ENCODE data around the gene EPB41. TPM values are rescaled to one million over a fixed set of nuclear protein-coding genes. Genes with fewer than 3 reads are reported as not detected.

Gene EPB41
- total and polyA plus RNA-seq, 2 of the 8 experiments (the other 6 are each of a cell fraction or from before 2014, with no cell fraction given), result 36.7 to 109 TPM

- Histone ChIP-seq H3K36me3 (ENCODE audit: control insufficient read depth in 2 of 4, insufficient read depth in 4 of 4, low read length in 3 of 4) (peaks cover 0 to 12% (median 0%) of the 10 kb centered on the region in 4 experiments; a peak in 1 of 8 replicates), H2AK5ac (ENCODE audit: low read depth, low read length) (no peak overlapping the region), H2BK20ac (ENCODE audit: low read length) (no peak overlapping the region), H2BK12ac (ENCODE audit: low read depth, low read length) (no peak overlapping the region), H3K9ac (replicated peaks in 1 of 4; ENCODE audit: extremely low read depth in 1 of 4, low read depth in 3 of 4, low read length in 3 of 4) (no peak overlapping the region), H4K5ac (ENCODE audit: insufficient read length, low read depth, low read length) (no peak overlapping the region), H3K79me2 (ENCODE audit: control insufficient read depth in 1 of 2, insufficient read depth in 2 of 2, low read length in 2 of 2) (no peaks in the 10 kb centered on the region), H3K14ac (ENCODE audit: insufficient read length) (no peak overlapping the region), H4K91ac (replicated peaks; ENCODE audit: insufficient read length, low read length) (no peak overlapping the region), H2AFZ (ENCODE audit: low read length) (no peak overlapping the region), H3K4me1 (replicated peaks in 1 of 4; ENCODE audit: control insufficient read depth in 3 of 4, insufficient read depth in 4 of 4, low read length in 3 of 4) (no peaks in the 10 kb centered on the region; a peak in 1 of 7 replicates), H3K79me1 (ENCODE audit: low read depth, low read length) (no peaks in the 10 kb centered on the region), H2BK15ac (ENCODE audit: low read length) (no peak overlapping the region), H4K8ac (ENCODE audit: extremely low read depth, insufficient read depth, low read length) (no peak overlapping the region), H2BK120ac (replicated peaks; ENCODE audit: low read depth, low read length) (no peak overlapping the region), H3K4me2 (ENCODE audit: insufficient read depth in 1 of 2, low read depth in 2 of 2, low read length in 2 of 2) (no peak overlapping the region), H3K27ac (ENCODE audit: low read depth, low read length) (no peak overlapping the region), H3K9me3 (ENCODE audit: insufficient read depth in 2 of 2, low read depth in 1 of 2, low read length in 1 of 2) (no peaks in the 10 kb centered on the region), H3K23me2 (ENCODE audit: low read depth, low read length) (no peaks in the 10 kb centered on the region), H4K20me1 (replicated peaks in 1 of 2; ENCODE audit: control insufficient read depth in 1 of 2, insufficient read depth in 2 of 2, low read length in 2 of 2) (peaks cover 0 to 2% of the 10 kb centered on the region in 2 experiments), H3K56ac (replicated peaks; ENCODE audit: insufficient read length, low read depth, low read length) (no peak overlapping the region), H3K23ac (ENCODE audit: insufficient read length) (no peak overlapping the region), H3K4ac (replicated peaks; ENCODE audit: insufficient read length, low read depth, low read length) (no peak overlapping the region), H3K18ac (ENCODE audit: extremely low read depth, low read length) (no peak overlapping the region), H3K4me3 (ENCODE audit: extremely low read depth in 1 of 4, insufficient read depth in 2 of 4, low read depth in 3 of 4, low read length in 4 of 4) (no peak overlapping the region), H3K27me3 (replicated peaks in 1 of 4; ENCODE audit: control insufficient read depth in 3 of 4, extremely low read depth in 1 of 4, insufficient read depth in 3 of 4, low read length in 3 of 4) (no peaks in the 10 kb centered on the region), H2BK5ac (ENCODE audit: low read depth, low read length) (no peak overlapping the region)
- ChIA-PET CTCF (ENCODE audit: partially characterized antibody) (interaction anchor here (0.8 to 10.8 kb wide), 5 partner anchors 10 to 150 kb away, joined by 3 to 207 read pairs (median 13); no protein-coding TSS in a partner anchor), POLR2A (ENCODE audit: partially characterized antibody) (interaction anchor here (0.9 to 1.3 kb wide), 2 partner anchors 10 to 12 kb away, joined by 3 read pairs; no protein-coding TSS in a partner anchor)
- no peak for FAIRE-seq
- WGBS, 2 experiments (ENCODE audit: extremely low coverage in 1 of 2, insufficient coverage in 1 of 2, insufficient read length in 1 of 2, insufficient replicate concordance in 2 of 2, low coverage in 1 of 2, low lambda C conversion rate in 2 of 2, missing lambda C conversion rate in 1 of 2), result 92% methylated on average over 4 of the region's 4 CpGs; no CpG with 5 or more reads in 1 of the 2 experiments
- TF ChIP-seq, protein P1, sequence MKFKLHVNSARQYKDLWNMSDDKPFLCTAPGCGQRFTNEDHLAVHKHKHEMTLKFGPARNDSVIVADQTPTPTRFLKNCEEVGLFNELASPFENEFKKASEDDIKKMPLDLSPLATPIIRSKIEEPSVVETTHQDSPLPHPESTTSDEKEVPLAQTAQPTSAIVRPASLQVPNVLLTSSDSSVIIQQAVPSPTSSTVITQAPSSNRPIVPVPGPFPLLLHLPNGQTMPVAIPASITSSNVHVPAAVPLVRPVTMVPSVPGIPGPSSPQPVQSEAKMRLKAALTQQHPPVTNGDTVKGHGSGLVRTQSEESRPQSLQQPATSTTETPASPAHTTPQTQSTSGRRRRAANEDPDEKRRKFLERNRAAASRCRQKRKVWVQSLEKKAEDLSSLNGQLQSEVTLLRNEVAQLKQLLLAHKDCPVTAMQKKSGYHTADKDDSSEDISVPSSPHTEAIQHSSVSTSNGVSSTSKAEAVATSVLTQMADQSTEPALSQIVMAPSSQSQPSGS (IDR thresholded peaks at IDR 0.05; ENCODE audit: low read length), result no peak
- no peak for TF ChIP-seq SP1 (IDR thresholded peaks at IDR 0.05; ENCODE audit: low read depth, low read length)
- no peak for TF ChIP-seq EGR1 (IDR thresholded peaks at IDR 0.05; ENCODE audit: borderline replicate concordance, low read depth, low read length)
- DNase-seq (ENCODE audit: low read depth in 1 of 2, low spot score in 2 of 2), result no peak
Measured at GRCh38 chr1:29029667-29030066, 115.3 kb downstream of the EPB41 start.
